Astrocyte (in vitro differentiated cells and primary cell): Measurements from ENCODE around the gene NUP93. TPM values are rescaled to one million over a fixed set of nuclear protein-coding genes. Genes with fewer than 3 reads are reported as not detected.

Source experiments
- DNase-seq: peaks from one replicate; pipeline ENCODE4 v3.0.0-alpha.2; 2010; ENCODE audit warnings: low read depth
- FAIRE-seq: peaks from 2 replicates; lab custom pipeline; 2011; peaks lifted over from hg19 to GRCh38; lab: Jason Lieb, UNC
- H2AFZ ChIP-seq: 2 replicates; pipeline ENCODE4 v1.6.0; 2012; ENCODE audit warnings: low read depth, low read length, inconsistent platforms
- H3K27ac ChIP-seq: 2 replicates; pipeline ENCODE4 v1.5.1; 2011; ENCODE audit warnings: low read depth, low read length, inconsistent platforms
- H3K27me3 ChIP-seq: 2 replicates; pipeline ENCODE4 v1.6.0; 2011; ENCODE audit warnings: low read length, inconsistent platforms; ENCODE audit not compliant: insufficient read depth
- H3K36me3 ChIP-seq: 2 replicates; pipeline ENCODE4 v1.5.1; 2011; ENCODE audit warnings: low read length, inconsistent platforms; ENCODE audit not compliant: insufficient read depth
- H3K4me1 ChIP-seq: 2 replicates; pipeline ENCODE4 v1.5.1; 2011; ENCODE audit warnings: low read length, inconsistent platforms; ENCODE audit not compliant: insufficient read depth
- H3K4me2 ChIP-seq: 2 replicates; pipeline ENCODE4 v1.6.0; 2012; ENCODE audit warnings: low read length, inconsistent platforms
- H3K4me3 ChIP-seq: 2 replicates; pipeline ENCODE4 v1.5.1; 2011; ENCODE audit warnings: low read depth, mild to moderate bottlenecking, low read length, inconsistent platforms; ENCODE audit not compliant: insufficient read depth
- H3K79me2 ChIP-seq: 2 replicates; pipeline ENCODE4 v1.6.0; 2012; ENCODE audit warnings: mild to moderate bottlenecking, low read length, inconsistent platforms; ENCODE audit not compliant: insufficient read depth
- H3K9ac ChIP-seq: 2 replicates; pipeline ENCODE4 v1.6.0; 2012; ENCODE audit warnings: mild to moderate bottlenecking, low read length, inconsistent platforms
- H3K9me3 ChIP-seq: 2 replicates; pipeline ENCODE4 v1.5.1; 2012; ENCODE audit warnings: low read depth, mild to moderate bottlenecking, low read length, inconsistent platforms; ENCODE audit not compliant: insufficient read depth
- H4K20me1 ChIP-seq: 2 replicates; pipeline ENCODE4 v1.6.0; 2012; ENCODE audit warnings: low read length, inconsistent platforms; ENCODE audit not compliant: insufficient read depth
- H3K27ac Mint-ChIP-seq: one replicate; pipeline ENCODE4 v1.8.0; 2021; ENCODE audit warnings: mild to moderate bottlenecking, mixed read lengths; ENCODE audit not compliant: unreplicated experiment
- H3K27me3 Mint-ChIP-seq: one replicate; pipeline ENCODE4 v1.8.0; 2021; ENCODE audit warnings: low read depth, mixed read lengths; ENCODE audit not compliant: unreplicated experiment
- H3K36me3 Mint-ChIP-seq: one replicate; pipeline ENCODE4 v1.8.0; 2021; ENCODE audit warnings: low read depth, mixed read lengths; ENCODE audit not compliant: unreplicated experiment
- H3K4me1 Mint-ChIP-seq: one replicate; pipeline ENCODE4 v1.8.0; 2021; ENCODE audit warnings: low read depth, mixed read lengths; ENCODE audit not compliant: unreplicated experiment
- H3K4me3 Mint-ChIP-seq: one replicate; pipeline ENCODE4 v1.8.0; 2021; ENCODE audit warnings: mild to moderate bottlenecking, moderate library complexity, mixed read lengths; ENCODE audit not compliant: unreplicated experiment
- H3K9me3 Mint-ChIP-seq: one replicate; pipeline ENCODE4 v1.8.0; 2021; ENCODE audit warnings: mild to moderate bottlenecking, mixed read lengths; ENCODE audit not compliant: unreplicated experiment
- CTCF ChIP-seq: IDR thresholded peaks from 2 replicates; pipeline ENCODE4 v1.5.1; 2011; ENCODE audit warnings: low read depth, mild to moderate bottlenecking, inconsistent platforms, low read length, moderate library complexity; ENCODE audit not compliant: insufficient read depth
- EZH2 ChIP-seq: IDR thresholded peaks from 2 replicates; pipeline ENCODE4 v1.6.1; 2012; ENCODE audit warnings: mild to moderate bottlenecking, low read length, inconsistent platforms; ENCODE audit not compliant: insufficient read depth
- total RNA-seq: library from RNA; stranded (reverse); gene quantifications from 2 replicates; pipeline ENCODE4 v1.2.1, GENCODE V29; 2021

NUP93 gene
- total RNA-seq, 1 donor from 2014 or later, result 89.3 TPM

- H3K9ac ChIP-seq, result peak overlapping the region; percentile 74
- H3K4me3 Mint-ChIP-seq, result peak overlapping the region; percentile 11
These were observed 12.4 kb downstream of the NUP93 start for GRCh38 chr16:56742030-56742984.

GRCh38 chr16:56743840-56744239 lies 13.9 kb downstream of the NUP93 start:
- no peaks in the 10 kb centered on the region for H3K27me3 ChIP-seq
- Mint-ChIP-seq H3K36me3 (no peaks in the 10 kb centered on the region), H3K27ac (peak overlapping the region; percentile 44), H3K9me3 (no peaks in the 10 kb centered on the region), H3K4me1 (peaks cover 55% of the 10 kb centered on the region), H3K27me3 (no peaks in the 10 kb centered on the region), H3K4me3 (no peak overlapping the region)
- no peaks in the 10 kb centered on the region for H3K9me3 ChIP-seq
- peaks cover 33% of the 10 kb centered on the region for H4K20me1 ChIP-seq
- H3K36me3 ChIP-seq, result peaks cover 8% of the 10 kb centered on the region
- H3K4me2 ChIP-seq, result peak overlapping the region; percentile 2
- no peak for FAIRE-seq
- H3K4me1 ChIP-seq, result peaks cover 21% of the 10 kb centered on the region
- no peak overlapping the region for H3K27ac ChIP-seq
- peak; percentile 30 for DNase-seq
- no peak overlapping the region for H3K4me3 ChIP-seq
- TF ChIP-seq CTCF, result no peak
- TF ChIP-seq EZH2, result no peak
- H3K79me2 ChIP-seq, result peaks cover 73% of the 10 kb centered on the region
- H3K9ac ChIP-seq, result no peak overlapping the region
- no peak overlapping the region for H2AFZ ChIP-seq

More at GRCh38 chr16:56742030-56742984, 12.4 kb downstream of the NUP93 start:
- Histone ChIP-seq H4K20me1 (peaks cover 32% of the 10 kb centered on the region), H3K27ac (peak overlapping the region; percentile 93), H2AFZ (peak overlapping the region; percentile 77), H3K4me3 (peak overlapping the region; percentile 48), H3K9me3 (no peaks in the 10 kb centered on the region), H3K36me3 (no peaks in the 10 kb centered on the region), H3K4me1 (peaks cover 15% of the 10 kb centered on the region), H3K4me2 (peak overlapping the region; percentile 84), H3K27me3 (no peaks in the 10 kb centered on the region), H3K79me2 (peaks cover 74% of the 10 kb centered on the region)
- Mint-ChIP-seq H3K27me3 (no peaks in the 10 kb centered on the region), H3K4me1 (peaks cover 41% of the 10 kb centered on the region), H3K36me3 (peaks cover 6% of the 10 kb centered on the region), H3K9me3 (peaks cover 2% of the 10 kb centered on the region), H3K27ac (peak overlapping the region; percentile 70)
- TF ChIP-seq EZH2 (no peak), CTCF (no peak)
- peak; percentile 87 for DNase-seq
- peak; percentile 37 for FAIRE-seq
